IPS-NIHi11 (cell line): ENCODE data around the gene NMUR1.
"Not testable (repeated sequence)": the region's sequence is repeated elsewhere in the genome, so short reads cannot be mapped to it uniquely, and the experiment has no call there.

Experiments
- DNase-seq: peaks from one replicate; pipeline ENCODE4 v3.0.0; 2012; ENCODE audit warnings: mixed read lengths, low spot score

NMUR1 gene, protein sequence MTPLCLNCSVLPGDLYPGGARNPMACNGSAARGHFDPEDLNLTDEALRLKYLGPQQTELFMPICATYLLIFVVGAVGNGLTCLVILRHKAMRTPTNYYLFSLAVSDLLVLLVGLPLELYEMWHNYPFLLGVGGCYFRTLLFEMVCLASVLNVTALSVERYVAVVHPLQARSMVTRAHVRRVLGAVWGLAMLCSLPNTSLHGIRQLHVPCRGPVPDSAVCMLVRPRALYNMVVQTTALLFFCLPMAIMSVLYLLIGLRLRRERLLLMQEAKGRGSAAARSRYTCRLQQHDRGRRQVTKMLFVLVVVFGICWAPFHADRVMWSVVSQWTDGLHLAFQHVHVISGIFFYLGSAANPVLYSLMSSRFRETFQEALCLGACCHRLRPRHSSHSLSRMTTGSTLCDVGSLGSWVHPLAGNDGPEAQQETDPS

GRCh38 chr2:231530099-231531011 lies at the start of gene NMUR1:
Gene NMUR1 (minus strand): TSS chr2:231530445. CDS start chr2:231530361, 84 bp downstream.
- DNase-seq: peak; percentile 93

DNA sequence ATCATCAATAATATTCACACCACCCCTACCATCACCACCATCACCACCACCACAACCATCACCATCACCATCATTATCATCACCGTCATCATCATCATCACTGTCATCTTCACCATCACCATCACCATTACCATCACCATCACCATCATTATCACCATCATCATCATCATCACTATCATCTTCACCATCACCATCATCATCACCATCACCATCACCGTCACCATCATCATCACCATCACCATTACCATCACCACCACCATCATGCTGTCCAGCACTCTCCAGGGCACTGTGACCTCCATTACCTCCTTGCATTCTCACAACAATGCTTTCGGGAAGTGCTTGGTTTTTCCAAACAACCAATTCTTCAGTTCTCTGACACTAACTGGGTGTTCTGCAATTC lies 49.3 kb upstream of the NMUR1 start:
- no peak for DNase-seq

DNA sequence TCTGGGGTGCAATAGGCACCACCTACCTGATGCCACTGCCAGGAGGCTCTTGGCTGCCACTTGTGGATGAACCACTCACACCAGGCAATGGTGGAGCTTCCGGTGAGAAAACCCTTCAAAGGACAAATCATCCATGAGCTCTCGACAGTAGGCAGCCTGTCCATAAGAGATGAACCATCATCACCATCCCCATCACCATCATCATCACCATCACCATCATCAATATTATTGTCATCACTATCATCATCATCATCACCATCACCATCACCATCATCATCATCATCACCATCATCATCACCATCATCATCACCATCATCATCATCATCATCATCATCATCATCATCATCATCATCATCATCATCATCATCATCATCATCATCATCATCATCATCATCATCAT lies 48.4 kb upstream of the NMUR1 start:
- not testable (repeated sequence) for DNase-seq

GRCh38 chr2:231576465-231576864 lies 46.2 kb upstream of the NMUR1 start:
- DNase-seq: no peak

DNA sequence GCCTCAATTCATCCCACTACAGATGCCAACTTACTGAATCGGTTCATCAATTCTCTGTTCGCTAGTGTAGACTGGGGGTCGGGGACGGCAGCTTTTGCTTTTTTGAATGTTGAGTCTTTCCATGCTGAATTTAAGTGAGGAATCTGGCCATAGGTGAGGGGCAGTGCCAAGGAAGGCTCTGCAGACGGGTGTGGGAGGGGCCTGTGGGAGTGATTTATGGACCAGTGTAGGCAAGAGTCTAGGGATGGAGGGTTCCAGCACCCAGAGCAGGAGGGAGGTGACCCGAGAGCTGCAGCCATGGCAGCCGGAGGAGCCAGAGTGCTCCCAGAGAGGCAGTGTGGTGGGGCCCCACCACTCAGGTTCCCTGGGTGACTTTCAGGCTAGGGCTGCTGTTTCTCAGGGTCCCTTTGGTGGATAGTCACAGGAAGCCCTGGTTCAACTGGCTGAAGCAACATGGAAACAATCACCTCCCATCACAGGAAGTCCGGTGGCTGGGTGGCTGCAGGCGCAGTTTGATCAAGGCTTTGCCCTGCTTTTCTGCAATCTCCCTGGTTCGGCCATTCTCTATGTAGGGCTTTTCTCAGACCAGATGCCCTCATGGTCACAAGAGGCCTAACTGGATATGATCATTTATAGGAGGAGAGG lies 45.5 kb upstream of the NMUR1 start:
- DNase-seq: no peak

DNA sequence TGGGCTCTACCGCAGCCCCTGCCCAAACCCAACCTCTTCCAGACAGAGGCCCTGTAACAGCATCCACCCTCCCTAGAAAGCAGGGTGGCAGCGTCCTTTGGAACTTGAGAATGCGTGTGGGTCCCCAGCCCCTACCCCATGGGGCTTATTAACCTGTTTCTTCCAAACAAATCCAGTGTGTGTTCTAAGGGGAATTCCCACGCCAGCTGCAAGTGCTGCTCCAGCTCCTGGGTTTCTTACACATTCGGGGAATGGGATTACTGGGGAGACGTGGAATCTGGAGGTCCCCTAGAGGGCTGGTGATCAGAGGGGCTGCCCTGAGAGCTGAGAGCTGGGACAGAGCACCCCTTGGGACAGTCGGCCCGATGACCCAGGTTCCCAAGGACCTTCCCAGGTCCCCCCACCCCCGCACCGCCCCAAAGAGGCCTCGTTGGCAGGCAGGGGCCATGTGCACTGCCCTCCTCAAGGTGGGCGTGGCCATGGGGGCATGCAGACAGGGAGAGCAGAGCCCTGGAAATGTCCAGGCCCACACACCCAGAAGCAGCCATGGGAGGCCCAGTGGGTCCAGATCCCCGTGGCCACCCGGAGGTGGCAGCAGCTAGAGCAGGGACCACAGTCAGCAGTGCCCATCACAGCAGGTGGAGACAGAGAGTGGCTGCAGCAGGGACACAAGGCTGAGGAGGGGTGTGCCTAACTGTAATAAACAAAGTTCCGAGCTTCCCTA lies 43.6 kb upstream of the NMUR1 start:
- no peak for DNase-seq

DNA sequence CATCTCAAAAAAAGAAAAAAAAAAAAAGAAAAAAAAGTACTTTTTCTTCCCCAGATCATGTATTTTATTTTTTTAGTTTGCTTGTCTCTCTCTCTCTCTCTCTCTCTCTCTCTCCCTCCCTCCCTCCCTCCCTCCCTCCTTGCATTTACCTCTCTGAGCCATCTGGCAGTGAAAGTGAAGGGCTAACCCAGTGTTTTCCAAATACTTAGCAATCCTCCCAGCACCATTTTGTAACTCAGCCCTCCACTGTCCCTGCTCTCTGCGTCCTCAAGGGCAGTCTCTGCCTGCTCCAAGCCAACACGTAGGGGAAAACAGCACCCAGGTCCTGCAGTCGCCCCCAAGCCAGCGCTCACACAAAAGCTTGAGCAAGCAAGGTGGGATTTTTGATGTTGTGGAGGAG lies 42.9 kb upstream of the NMUR1 start:
- DNase-seq: no peak

GRCh38 chr2:231571661-231572191 lies 41.5 kb upstream of the NMUR1 start:
- no peak for DNase-seq

- not testable (repeated sequence) for DNase-seq
Observed at GRCh38 chr2:231570915-231571314, 40.7 kb upstream of the NMUR1 start.

DNA sequence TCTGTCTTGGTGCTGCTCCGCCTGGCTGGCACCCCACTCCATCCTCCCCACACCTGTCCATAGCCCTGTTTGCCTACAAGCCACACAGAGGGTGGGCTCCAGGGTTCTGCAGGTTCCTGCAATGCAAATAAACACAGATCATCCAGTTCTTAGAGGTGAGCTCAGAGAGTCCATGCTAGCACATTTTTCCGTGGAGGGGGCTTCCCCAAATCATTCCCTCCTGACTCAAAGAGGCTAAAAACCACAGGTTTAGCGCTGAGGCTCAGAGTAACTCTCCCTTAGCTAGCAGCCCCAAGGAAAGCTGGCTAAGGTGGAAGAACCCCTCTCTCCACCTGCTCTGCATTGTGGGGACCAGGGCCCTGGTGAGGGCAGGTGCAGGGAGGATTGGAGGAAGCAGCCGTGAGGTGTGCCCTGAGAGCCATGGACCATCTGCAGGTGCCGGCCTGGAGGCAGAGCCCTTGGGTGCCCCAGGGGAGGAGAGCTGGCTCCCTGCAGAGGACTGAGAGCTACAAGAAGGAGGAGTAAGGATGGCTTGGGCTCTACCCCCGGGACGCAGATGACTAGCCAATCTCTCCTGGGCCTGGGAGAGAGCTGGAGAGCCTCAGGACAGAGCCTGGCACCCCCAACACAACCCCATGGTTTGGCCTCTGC lies 38.7 kb upstream of the NMUR1 start:
- no peak for DNase-seq

- DNase-seq: no peak
Observed at GRCh38 chr2:231568098-231568784, 38.0 kb upstream of the NMUR1 start.

DNA sequence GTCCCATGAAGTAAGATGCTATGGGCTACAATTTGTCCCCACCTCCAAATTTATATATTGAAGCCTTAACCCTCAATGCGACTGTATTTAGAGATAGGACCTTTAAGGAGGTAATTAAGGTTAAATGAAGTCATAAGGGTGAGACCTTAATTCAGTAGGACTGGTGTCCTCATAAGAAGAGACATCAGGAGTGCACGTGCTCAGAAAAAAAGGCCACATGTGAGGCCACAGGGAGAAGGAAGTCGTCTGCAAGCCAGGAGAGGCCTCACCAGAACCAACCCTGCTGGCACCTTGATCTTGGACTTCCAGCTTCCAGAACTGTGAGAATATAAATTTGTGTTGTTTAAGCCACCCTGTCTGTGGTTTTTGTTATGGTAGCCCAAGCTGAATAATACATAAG lies 36.9 kb upstream of the NMUR1 start:
- no peak for DNase-seq

DNA sequence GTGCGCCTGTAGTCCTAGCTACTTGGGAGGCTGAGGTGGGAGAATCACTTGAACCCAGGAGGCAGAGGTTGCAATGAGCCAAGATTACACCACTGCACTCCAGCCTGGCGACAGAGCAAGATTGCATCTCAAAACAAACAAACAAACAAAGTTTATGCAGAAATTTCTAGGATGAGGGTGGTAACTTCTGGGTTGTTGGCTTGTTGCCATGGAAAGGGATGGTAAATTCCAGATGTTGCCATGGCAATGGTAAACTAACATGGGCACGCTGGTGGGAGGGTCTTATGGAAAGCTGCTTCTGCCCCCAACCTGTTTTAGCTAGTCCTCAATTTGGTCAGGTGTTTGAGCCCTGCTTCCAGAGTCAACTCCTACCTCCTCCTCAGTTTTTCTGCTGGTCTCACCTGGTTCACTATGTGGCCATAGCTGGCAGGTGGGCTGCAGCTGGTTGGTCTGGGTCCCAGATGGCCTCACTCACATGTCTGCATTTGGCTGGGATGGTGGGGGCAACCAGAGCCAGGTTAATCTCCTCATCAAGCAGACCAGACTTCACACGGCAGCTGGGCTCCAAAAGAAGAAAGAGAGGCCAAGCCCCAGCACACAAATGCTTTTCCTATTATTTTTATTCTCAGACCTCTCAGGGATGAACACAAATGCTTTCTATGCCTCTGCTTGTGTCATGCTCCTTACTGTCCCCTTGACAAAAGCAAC lies 35.8 kb upstream of the NMUR1 start:
- DNase-seq: no peak

DNA sequence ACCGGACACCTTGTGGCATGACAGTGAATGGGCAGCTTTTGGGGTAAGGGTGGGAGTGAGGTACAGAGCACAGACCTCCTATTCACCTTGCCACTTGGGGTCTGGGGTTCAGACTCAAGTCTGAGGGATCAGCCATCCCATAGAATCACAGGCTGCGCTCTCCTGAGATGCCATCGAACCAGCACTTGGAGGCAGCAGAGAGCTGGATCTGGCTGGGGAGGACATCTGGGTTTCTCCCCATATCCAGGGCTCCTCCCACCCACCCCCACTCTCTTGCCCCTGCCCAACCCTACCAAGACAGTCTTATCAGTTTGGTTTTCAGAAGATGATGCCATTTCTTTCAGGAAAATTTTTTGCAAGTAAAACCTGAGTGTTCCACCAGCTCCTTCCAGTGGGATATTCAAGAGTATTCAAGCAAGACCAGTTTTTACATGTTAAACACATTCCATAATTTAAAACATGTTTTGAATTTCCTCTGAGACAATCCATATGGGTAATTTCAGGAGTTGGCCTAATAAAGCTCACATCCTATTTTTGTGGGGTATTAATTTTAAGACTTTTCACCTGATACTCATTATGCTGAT lies 33.2 kb upstream of the NMUR1 start:
- DNase-seq: peak; percentile 87

GRCh38 chr2:231557571-231558217 lies 27.4 kb upstream of the NMUR1 start:
- DNase-seq: peak; percentile 88

DNA sequence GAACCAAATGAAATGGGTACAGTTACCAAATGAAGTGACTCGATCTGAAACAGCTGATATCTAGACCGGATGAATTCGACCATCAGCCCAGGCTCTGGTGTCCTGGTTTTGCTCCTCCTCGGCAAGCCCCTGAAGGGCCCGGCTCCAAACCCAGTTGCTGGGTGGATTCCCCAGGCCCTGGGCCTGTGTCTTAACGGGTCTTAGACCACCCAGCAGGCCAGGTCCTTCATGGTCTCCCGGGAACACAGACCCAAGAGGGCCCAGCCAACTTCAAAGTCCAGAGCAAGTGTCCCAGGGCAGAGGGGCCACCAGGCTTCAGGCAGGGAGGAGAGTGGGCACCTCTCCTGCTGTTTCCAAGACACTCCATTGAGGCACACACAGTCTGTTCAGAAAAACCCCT lies 26.7 kb upstream of the NMUR1 start:
- DNase-seq: no peak

GRCh38 chr2:231556496-231556895 lies 26.3 kb upstream of the NMUR1 start:
- DNase-seq: not testable (repeated sequence)

- DNase-seq: no peak
Observed at GRCh38 chr2:231554748-231555545, 24.7 kb upstream of the NMUR1 start.
